HG03060 (cell line): Measurements from ENCODE around the gene CYB5R4.

Experiments used
- ATAC-seq: cut with Tn5 transposase; IDR thresholded peaks from one replicate; pipeline ENCODE4 v1.9.1; 2021; ENCODE audit warnings: low read depth, moderate number of reproducible peaks; ENCODE audit not compliant: unreplicated experiment

The CYB5R4 gene

DNA sequence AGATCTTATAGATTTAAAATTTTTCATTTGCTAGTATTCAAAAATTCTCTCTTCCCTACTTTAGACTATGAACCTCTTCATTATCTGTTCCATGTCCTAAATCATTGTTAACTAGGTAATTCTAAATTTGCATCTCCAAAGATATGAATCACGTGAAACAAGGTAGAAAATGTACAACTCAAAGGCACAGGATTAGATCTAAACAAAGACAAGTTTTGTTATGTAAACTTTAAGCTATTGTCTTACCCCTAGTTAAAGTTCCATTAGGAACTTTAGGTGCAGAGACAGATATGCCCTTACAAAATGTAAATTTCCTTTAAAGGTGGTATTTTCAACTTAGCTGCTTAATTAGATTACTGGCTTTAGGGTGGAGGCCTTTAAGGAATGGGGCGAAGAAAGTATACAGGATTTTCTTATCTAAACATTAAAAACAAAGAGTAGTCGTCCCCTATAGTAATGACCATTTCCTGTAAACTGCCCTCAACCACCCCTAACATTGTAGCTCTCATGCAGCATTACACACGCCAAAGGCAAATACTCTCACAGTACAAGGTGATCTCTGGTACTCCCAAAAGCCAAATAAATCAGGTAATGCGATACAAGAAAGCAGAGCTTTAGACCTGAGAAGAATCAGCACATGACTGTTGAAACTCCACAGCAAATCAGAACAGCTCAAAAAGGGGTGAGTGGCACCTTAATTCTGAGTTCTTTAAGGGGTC is 116.7 kb downstream of the CYB5R4 start:
- no peak for ATAC-seq

DNA sequence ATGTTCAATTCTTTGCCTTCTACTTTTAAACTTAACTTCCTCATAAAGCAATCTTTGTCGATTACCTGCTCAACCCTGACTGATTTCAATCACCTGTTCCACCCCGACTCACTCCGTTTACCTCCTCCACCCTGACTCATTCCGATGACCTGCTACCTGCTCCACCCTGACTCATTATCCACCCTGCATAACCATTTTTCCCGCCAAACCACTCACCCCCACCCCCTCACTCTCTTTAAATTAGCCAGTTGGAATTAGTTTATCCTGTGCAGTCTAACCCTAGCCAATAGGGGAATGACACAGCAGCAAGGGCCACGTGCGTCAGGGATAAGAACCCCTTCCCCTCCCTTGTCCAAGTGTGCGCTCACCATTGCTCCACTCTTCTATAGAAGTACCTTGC is 117.4 kb downstream of the CYB5R4 start:
- no peak for ATAC-seq

DNA sequence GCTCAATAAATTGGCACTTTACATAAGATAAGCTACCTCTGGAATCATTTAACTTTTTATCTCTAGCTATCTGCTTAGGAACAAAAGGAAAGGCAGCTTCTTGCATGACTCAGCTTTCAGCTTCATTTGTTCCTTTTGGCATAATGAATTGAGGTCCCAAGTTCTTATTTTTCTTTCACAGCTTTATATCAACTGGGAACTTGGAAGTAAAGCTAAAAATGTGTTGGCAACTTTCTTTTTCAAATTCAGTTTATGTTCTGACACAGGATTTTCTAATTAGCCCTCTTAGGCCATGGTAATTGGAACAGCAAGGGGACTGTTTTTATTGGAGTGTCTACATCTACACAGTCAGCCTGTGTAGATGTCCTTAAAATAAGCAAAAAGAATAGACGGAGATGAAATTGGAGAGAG is 118.8 kb downstream of the CYB5R4 start:
- no peak for ATAC-seq

DNA sequence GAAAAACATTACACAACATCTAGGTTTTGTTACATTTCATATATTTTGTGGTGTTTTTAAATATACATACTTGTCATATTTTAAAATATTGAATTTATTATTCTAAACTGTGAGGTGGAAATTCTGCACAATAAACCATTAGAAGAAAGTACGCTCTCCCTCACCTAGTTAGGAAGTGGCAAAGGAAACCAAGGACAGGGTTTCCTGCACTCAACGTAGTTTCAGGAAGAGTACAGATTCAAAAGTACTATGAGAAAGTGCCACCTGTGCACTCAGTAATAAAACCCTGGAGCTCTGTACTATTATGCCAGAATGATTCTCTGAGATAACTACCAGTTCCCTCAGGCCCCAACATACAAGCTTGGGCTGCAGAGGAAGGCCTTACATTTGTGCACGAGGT is 119.5 kb downstream of the CYB5R4 start:
- no peak for ATAC-seq

DNA sequence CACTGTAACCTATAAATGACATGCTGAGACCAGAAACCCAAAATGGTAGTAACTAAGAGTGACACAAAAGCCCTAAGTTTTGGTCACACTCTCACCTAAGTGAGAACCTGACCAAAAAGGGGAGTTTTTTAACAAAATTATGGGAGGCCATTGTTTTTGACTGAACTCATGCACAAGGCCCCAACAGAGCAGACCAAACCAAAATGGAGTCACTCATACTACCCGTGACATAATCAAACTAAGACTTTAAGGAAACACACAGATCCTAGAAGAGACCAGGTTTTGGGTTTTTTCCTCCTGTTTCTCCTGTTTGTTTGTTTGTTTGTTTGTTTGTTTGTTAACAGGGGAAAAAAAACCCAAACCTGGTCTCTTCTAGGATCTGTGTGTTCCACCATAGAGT is 124.9 kb downstream of the CYB5R4 start:
- no peak for ATAC-seq

DNA sequence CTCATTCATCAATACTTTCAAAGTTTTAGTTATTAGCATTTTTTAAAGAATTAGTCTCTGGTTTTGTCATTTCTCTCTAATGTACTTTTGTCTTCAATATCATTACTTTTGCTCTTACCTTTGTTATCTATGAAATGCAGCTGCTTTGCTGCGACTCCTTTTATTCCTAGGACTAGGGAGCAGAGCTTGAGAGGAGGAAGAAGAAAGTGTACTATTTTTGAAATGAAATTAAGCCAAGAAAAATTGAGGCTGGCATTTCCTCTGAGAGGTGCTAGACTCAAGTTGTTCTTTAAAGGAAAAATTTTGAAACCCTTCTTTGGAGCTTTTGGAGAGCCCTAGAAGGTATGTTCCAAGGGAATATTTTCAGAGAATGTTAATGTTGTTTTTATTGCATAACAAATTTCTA is 125.8 kb downstream of the CYB5R4 start:
- no peak for ATAC-seq

DNA sequence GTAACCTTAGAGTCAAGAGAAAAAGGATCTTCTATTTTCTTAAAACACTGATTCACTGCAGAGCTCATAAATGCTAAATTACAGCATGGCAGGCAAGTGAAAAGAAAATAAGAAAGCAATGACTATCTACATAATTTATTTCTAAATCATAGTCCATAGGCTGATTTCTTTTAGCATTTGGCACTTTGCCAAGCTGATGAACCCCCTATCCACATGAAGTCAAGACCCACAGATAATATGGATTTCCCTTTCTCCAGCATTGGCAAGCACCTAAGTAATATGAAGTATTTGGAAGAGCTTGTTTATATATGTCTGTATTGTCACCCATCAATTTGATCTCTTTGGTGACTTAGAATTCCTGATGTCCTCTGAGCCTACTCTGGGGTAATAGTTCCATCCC is 126.2 kb downstream of the CYB5R4 start:
- ATAC-seq = no peak

DNA sequence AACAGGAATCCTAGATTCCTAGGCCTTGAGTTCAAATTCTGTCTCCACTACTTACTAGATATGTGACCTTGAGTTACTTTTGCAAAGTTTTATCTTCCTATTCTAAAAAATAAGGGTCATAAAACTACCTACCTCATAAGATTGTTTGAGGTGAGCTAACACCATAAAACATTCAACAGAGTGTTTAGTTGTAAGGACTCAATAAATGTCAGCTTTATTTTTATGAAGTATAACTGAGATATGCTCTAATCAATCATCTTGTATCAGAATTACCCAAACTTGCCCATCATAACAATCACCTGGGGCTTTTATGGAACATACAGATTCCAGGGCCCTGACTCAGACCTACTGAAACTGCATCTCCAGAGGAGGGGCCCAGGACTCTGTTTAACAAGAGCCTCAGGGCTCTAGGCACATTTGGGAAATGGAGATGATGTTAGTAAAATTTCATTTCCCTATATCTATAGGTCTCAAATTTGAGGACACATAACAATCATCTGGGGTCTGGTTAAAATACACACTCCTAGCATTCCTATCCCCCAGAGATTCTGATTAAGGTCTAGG is 138.6 kb downstream of the CYB5R4 start:
- no peak for ATAC-seq

DNA sequence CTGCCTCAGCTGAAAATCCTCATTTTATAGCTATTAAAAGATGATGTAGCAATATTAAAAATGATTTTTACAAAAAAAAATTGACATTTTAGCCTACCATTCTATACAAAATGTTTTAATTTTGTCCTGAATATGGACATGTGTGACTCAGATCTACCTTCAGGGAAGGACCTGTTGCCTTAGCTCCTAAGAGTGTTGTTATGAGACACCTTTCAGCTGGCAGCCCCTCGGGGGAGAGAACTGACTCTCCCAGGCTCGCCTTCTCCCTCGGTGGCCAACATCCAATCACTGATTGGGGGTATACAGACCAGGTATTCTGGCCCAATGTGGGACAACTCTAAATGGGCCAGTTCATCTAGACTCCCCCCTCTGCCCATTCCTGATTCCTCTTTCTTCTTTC is 141.6 kb downstream of the CYB5R4 start:
- ATAC-seq = no peak

DNA sequence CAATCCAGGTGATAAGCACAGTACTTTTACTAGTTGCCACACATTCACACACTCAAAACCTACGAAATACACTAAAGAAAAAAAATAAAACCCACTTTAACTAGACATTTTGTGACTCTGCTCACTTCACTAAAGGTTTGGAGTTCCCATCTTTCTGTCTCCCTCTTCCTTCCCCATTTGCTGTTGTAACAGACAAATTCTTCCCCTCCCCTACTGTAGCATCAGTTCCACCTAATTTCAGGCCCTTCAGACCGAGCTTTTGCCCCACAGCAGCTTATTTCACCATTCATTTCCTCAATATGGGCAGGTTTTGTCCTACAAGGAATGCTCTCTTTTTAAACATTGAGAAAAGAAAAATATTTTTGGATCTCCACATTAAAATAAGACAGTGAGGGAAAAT is 142.7 kb downstream of the CYB5R4 start:
- ATAC-seq = no peak

DNA sequence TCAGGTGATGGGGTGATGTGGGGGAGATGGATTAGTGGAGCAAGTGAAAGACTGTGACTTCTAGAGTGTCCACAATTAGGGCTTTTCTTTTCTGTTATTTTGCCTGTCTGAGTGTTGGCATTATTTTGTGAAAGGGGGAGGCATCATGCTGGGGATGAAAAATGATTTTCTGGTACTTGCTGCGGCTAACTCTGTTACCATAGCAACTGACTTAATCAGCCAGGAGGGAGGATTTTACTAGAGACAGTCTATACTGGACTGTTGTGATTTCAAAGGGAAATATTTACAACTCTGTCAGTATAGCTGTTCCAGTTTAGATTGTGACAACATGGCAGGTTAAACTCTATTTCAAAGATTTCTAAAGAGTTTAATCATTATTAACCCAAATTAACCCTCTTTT is 143.6 kb downstream of the CYB5R4 start:
- no peak for ATAC-seq

DNA sequence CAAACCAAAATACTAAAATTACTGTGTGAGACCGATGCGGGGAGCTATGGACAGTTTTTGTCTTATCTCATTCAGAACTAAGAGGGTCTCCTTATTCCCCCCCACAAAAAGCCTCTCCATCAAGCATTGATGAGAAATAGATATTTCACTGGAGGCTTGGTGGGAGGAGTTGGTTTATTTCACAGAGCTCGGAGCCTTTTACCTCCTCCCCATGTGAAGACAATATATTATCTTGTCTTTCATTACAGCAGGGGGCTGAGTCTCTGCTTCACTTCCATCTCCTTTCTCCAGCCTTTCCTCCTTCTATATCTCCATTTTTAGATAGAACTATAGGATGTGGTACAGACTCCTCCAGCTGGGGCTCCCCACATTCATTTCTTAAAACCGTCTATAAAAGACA is 144.2 kb downstream of the CYB5R4 start:
- no peak for ATAC-seq

DNA sequence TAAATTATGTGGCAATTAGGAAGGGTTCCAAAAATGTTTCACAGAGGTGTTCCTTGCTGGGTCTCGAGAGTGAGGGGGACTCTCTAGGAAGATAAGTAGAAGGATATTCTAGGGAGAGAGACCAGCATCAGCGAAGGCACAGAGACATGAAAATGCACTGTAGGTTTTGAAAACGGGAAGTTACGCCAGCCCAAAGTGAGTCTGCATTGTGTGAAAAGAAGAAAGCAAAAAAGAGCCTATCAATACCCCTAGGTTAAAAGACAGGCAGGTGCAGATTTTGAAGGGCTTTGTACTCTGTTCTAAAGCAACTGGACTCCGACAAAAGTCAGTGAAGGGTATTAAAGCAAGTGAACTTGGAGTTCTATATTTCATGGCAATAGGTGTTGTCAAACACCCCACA is 148.4 kb downstream of the CYB5R4 start:
- no peak for ATAC-seq

DNA sequence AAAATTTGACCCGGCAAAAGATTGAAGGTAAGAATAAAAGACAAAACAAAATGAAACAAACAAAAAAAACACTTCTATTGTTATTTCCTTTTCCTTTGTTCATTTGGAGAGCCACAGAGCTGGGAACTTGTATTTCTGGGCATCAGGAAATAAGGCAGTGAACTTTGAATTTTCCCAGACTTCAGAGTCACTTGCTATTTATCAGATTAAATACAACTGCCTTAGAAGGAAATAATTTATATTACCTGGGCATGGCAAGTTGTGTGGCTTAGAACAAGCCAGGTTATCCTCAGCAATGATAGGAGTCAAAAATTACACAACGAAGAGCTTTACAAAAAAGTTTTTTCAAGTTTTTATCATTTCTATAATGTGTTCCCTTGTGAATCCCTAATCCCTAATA is 153.9 kb downstream of the CYB5R4 start:
- no peak for ATAC-seq

DNA sequence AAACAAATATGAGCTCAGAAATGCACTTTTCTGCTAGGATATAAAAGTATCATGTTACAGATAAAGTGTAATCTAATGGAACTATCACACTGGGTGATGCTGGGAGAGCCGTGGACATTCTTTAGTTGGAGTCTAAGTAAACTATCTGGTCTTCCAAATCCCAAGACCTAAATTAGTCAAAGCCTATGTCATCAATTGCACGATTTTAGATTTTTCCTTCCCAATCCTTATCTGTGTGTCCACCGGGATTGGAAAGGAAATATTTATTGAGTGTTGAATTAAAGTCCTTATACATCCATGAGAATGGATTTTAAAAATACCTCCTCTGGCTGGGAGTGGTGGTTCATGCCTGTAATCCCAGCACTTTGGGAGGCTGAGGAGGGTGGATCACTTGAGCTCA is 154.4 kb downstream of the CYB5R4 start:
- no peak for ATAC-seq

DNA sequence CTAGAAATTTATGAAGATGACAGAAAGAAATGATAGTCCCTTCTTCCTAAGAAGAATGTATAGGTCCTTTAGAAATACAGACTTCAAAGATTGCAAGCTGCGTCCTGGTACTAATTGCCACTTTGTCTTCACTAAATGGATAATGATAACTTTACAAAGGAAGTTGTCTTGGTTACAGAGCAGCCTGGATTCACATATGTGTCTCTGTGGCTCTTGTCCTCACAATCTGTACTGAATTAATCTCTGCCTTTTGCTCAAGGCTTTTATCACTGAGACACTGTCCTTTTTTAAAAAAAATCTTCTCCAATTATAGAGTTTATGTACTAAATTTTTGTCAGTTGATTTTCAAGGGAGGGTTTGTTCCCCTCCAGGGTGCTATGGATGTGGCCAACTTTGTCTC is 156.5 kb downstream of the CYB5R4 start:
- ATAC-seq = no peak
